ENCODE data around the gene GALNT18.

- TF ChIP-seq CTCF (IDR thresholded peaks at IDR 0.05), result no peak
- TF ChIP-seq POLR2A (IDR thresholded peaks at IDR 0.05), result no peak
Observed at GRCh38 chr11:11349870-11350337, 271.9 kb downstream of the GALNT18 start.

Data from right lobe of liver (tissue), 4 donors.